HL-60 (cell line): Measurements from ENCODE around the gene WWOX.

ENCODE experiments used
- REST ChIP-seq: IDR thresholded peaks from 2 replicates; pipeline ENCODE4 v1.6.1; 2012; ENCODE audit warnings: low read depth; ENCODE audit not compliant: insufficient replicate concordance
- TF ChIP-seq, protein P1 (sequence below): IDR thresholded peaks from one replicate; pipeline ENCODE4 v1.5.1; 2011; ENCODE audit warnings: low read length, control low read depth, inconsistent platforms; ENCODE audit not compliant: insufficient read depth

GRCh38 chr16:79008869-79009179, 909.4 kb downstream of the WWOX start:
- TF ChIP-seq REST, result no peak
- TF ChIP-seq, protein P1, sequence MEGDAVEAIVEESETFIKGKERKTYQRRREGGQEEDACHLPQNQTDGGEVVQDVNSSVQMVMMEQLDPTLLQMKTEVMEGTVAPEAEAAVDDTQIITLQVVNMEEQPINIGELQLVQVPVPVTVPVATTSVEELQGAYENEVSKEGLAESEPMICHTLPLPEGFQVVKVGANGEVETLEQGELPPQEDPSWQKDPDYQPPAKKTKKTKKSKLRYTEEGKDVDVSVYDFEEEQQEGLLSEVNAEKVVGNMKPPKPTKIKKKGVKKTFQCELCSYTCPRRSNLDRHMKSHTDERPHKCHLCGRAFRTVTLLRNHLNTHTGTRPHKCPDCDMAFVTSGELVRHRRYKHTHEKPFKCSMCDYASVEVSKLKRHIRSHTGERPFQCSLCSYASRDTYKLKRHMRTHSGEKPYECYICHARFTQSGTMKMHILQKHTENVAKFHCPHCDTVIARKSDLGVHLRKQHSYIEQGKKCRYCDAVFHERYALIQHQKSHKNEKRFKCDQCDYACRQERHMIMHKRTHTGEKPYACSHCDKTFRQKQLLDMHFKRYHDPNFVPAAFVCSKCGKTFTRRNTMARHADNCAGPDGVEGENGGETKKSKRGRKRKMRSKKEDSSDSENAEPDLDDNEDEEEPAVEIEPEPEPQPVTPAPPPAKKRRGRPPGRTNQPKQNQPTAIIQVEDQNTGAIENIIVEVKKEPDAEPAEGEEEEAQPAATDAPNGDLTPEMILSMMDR, result no peak
